GM04504 (cell line): ENCODE measurements around the gene EFCAB12.
"Not testable (repeated sequence)": the region's sequence is repeated elsewhere in the genome, so short reads cannot be mapped to it uniquely, and the experiment has no call there.

Source experiments
- DNase-seq: peaks from one replicate; pipeline ENCODE4 v3.0.0-alpha.2; 2012; ENCODE audit warnings: low read depth

EFCAB12 gene

DNA sequence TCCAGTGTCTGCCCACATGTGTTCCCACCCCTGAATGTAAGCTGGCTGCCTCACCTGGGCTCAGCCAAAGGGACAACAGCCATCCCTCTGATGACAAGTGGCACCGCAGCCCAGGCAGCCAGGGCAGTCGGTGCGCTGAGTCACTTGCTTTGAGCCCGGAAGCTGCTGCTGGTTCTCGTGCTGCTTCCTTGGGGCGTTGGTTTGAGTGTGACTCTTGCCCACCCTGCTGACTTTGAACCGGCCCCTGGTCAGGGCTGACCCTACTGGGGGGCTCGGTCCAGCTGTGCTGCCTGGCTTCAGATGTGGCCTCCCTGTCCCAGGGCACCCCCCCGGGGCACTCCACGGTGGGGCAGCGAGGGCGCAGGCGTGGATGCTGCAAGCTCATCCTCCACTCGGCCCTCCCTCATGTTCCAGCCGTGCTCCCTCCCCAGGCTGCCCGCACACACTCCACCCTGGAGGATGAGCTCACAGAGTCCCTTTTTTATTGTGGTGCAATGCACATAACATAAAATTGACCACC, 62.1 kb downstream of the EFCAB12 start:
- DNase-seq: no peak

GRCh38 chr3:129365296-129366136, 62.9 kb downstream of the EFCAB12 start:
- DNase-seq: no peak

DNA sequence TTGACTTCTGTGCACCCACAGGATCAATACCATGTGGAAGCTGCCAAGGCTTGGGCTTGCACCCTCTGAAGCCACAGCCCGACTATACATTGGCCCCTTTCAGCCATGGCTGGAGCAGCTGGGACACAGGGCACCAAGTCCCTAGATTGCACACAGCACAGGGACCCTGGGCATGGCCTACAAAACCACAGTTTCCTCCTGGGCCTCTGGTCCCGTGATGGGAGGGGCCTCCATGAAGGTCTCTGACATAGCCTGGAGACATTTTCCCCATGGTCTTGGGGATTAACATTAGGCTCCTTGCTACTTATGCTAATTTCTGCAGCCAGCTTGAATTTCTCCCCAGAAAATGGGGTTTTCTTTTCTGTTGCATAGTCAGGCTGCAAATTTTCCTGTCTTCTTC, 63.6 kb downstream of the EFCAB12 start:
- not testable (repeated sequence) for DNase-seq

DNA sequence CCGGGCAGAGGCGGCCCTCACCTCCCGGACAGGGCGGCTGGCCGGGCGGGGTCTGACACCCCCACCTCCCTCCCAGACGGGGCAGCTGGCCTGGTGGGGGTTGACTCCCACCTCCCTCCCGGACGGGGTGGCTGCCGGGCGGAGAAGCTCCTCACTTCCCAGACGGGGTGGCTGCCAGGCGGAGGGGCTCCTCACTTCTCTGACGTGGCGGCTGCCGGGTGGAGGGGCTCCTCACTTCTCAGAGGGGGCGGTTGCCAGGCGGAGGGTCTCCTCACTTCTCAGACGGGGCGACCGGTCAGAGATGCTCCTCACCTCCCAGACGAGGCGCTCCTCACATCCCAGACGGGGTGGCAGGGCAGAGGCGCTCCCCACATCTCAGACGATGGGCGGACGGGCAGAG, 65.1 kb downstream of the EFCAB12 start:
- DNase-seq: not testable (repeated sequence)

DNA sequence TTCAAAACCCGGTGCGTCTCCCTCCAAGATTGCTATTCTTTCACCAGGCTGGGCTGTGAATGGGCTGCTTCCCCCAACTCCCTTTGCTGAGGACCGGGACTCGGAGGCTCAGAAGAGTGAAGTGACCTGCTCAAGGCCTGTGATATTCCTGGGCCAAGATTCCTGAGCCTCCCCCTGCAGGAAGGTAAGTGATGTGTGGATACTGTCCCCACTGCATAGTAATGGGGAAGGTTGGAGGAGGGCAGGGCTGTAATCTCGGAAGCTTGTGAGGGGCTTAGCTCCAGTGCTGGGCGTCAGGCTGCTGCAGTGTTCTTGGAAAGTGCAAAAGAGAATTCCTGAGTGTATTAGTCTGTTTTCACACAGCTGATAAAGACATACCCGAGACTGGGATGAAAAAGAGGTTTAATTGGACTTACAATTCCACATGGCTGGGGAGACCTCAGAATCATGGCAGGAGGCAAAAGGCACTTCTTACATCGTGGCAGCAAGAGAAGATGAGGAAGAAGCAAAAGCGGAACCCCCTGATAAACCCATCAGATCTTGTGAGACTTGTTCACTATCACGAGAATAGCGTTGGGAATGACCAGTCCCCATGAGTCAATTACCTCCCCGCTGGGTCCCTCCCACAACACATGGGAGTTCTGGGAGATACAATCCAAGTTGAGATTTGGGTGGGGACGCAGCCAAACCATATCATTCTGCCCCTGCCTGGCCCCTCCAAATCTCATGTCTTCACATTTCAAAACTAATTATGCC, 67.6 kb downstream of the EFCAB12 start:
- DNase-seq: no peak

DNA sequence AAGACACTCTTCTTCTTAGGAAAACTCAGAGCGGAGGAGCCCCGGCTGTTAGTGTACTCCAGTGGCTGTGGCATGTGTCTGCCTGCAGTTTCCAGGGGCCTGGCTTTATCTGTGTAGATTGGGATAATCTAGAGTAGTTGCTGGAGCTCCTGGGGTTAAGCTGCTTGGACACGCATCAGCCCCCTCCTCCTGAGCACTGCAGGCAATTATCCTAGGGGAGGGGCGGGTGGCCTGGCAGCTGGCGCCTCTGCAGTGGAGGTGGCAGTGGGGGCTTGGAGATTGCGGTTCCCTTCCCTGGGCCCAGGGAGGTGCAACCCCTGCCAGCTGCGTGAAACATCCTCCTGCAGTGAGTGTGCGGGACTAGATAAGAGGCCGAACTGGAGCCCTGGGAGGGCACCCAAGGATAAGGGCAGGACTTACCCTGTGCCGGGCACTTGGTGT, 68.2 kb downstream of the EFCAB12 start:
- no peak for DNase-seq

DNA sequence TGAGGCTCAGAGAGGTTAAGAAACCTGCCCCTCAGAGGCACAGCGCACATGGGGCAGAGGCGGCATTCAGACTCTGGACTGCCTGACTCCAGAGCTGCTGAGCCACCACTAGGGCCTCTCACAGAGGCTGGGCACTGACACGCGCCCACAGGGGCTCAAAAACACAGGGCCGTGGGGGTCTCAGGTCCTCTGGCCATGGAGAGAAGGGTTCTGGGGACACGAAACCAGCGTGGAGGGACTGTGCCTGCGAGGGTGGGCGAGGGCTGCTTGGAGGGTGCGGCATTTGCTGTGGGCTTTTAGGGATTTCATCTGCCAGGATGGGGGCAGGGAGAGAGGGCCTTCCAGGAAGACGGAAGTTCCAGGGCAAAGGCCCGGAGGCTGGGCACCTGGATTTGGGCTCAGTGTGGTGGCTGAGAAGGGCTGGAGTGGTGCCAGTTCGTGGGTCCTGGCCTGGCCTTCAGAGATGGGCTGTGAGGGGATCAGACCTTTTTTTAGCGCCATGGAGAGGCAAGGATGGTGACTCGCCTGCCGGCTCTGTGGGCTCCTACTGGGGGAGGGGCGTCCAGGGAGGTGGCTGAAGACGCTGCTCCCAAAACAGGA, 69.6 kb downstream of the EFCAB12 start:
- DNase-seq: no peak

DNA sequence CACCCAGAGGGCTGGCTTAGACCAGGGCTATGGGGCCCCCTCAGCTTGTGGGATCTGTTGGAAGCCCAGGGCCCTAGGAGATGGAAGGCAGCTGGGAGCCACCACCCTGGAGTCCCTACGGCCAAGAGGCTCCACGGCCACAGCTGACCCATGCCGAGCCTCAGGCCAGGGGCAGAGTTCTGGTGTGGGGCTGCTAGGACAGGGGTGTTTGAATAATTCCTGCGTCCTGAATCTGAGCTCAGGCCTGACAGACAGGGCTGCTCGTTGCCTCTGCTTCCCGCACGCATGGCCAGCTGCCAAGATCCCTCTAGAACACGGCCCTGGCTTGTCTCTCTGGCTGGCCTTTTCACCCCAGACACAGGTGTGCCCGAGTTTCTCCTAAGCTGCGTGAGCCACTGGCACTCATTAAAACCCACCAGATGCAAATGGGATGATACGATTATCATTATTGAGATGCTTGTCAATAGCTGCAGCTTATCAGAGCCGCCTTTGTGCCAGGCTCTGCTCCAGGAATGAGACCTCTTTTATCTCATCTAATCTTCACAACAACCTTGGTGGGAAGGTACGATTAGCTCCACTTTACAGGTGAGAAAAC, 70.2 kb downstream of the EFCAB12 start:
- no peak for DNase-seq

- DNase-seq: no peak
Measured at GRCh38 chr3:129357616-129358015, 70.8 kb downstream of the EFCAB12 start.

- DNase-seq: no peak
Measured at GRCh38 chr3:129356756-129357425, 71.5 kb downstream of the EFCAB12 start.

GRCh38 chr3:129353589-129353941, 74.9 kb downstream of the EFCAB12 start:
- DNase-seq: no peak

- DNase-seq: no peak
Measured at GRCh38 chr3:129352650-129353588, 75.5 kb downstream of the EFCAB12 start.

GRCh38 chr3:129352045-129352444, 76.4 kb downstream of the EFCAB12 start:
- no peak for DNase-seq
